ENCODE data around the gene RPS5.

RPS5 gene

DNA sequence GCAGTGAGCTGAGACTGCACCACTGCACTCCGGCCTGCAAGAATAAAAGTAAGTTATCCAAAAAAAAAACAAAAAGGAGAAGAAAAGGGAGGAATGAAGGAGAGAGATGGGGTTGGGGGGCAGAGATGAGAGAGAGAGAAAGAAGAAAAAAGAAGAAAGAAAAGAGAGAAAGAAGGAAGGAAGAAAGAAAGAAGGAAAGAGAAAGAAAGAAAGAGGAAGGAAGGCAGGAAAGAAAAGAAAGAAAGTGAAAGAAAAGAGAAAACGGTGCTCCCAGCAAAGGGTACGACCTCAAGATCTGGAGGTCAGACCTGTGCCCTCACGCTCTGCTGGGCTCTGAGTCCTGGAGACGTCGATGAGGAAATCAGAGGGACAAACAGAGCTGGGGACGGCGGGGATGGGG, 37.5 kb upstream of the RPS5 start:
- TF ChIP-seq, protein P1, sequence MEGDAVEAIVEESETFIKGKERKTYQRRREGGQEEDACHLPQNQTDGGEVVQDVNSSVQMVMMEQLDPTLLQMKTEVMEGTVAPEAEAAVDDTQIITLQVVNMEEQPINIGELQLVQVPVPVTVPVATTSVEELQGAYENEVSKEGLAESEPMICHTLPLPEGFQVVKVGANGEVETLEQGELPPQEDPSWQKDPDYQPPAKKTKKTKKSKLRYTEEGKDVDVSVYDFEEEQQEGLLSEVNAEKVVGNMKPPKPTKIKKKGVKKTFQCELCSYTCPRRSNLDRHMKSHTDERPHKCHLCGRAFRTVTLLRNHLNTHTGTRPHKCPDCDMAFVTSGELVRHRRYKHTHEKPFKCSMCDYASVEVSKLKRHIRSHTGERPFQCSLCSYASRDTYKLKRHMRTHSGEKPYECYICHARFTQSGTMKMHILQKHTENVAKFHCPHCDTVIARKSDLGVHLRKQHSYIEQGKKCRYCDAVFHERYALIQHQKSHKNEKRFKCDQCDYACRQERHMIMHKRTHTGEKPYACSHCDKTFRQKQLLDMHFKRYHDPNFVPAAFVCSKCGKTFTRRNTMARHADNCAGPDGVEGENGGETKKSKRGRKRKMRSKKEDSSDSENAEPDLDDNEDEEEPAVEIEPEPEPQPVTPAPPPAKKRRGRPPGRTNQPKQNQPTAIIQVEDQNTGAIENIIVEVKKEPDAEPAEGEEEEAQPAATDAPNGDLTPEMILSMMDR (IDR thresholded peaks at IDR 0.05; ENCODE audit: low read depth, low read length, missing control alignments): no peak
- no peaks in the 10 kb centered on the region for H3K27me3 ChIP-seq (replicated peaks)
- peaks cover 13% of the 10 kb centered on the region for H3K36me3 ChIP-seq (replicated peaks)
- no peak overlapping the region for H3K4me3 ChIP-seq (ENCODE audit: low read depth, low read length)
- no peak overlapping the region for H3K27ac ChIP-seq
- no peak for DNase-seq
- in situ Hi-C loops (cut with HindIII; ENCODE audit: low pct_ligation_motif_present, low sequenced_read_pairs): no loop called here

DNA sequence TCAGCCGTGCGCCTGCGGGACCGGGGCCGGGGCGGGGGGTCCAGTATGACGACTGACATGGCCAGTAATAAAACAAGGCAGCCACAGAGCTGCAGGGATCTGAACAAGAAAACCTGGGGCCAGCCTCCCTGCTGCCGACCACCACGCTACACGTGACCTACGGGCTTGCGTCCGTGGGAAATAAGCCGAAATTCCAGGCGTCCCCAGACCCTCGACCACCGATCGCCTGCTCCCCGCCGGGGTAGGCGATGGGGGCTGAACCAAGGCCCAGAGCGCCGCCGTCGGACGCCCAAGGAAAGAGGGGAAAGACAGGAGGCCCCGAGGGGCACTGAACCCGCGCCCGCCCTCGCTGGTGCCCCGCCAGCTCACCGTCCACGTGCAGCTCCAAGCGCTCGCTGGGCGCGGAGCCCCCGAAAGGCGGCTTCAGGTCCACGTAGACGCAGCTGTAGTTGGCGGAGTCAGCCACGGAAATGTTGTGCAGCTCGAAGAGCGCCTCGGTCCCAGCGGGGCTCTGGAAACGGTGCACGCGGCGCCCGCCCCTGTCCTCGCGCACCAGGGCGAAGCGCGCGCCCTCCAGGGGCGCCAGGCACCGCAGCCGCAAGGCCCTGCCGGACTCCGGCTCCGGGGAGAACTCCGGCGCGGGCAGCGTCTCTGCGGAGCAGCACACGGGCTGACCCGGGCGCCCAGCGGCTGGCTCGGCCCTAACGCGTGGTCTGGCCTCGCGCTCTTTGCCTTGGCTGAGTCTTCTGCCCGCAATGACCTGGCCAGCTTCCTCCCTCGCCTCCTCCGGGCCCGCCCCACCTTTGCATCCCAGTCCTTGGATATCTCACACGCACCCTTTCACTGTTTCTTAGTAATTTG, 36.8 kb upstream of the RPS5 start:
- TF ChIP-seq, protein P1 (IDR thresholded peaks at IDR 0.05; ENCODE audit: low read depth, low read length, missing control alignments): no peak
- Histone ChIP-seq H3K36me3 (replicated peaks) (peaks cover 13% of the 10 kb centered on the region), H3K4me3 (ENCODE audit: low read depth, low read length) (no peak overlapping the region), H3K27me3 (replicated peaks) (no peaks in the 10 kb centered on the region), H3K27ac (no peak overlapping the region)
- in situ Hi-C loops (cut with HindIII; ENCODE audit: low pct_ligation_motif_present, low sequenced_read_pairs): no loop called here
- no peak for DNase-seq

DNA sequence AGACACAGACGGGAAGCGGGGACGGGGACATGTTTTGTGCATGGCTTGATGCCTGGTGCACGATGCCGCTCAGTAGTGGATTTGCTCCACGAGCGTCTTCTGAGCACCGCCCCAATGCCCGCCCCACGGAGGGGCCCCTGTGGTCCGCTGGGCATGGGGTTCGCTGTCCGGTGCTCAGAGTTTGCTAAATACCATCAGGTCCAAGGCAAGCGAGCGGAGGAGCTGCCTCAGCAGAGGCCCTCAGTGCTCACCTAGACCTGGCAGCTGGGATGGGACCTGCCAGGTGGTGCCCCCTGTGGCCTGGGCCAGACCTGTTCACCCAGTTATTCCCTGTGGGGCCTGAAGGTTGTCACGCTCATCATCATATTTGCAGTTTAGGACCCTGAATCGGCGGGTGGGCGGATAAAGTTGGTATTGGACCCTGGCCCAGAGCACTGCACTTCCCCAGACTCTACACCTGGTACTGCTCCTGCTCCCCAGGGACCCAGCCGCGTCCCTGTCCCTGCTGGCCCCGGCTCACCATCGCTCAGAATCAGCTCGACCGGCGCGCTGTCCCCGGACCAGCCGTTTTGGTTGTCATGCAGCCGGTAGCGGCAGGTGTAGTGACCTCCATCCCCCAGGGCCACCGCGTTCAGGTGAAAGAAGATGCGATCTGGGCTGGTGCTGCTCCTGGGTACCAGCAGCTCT, 36.1 kb upstream of the RPS5 start:
- no peak for DNase-seq
- Histone ChIP-seq H3K36me3 (replicated peaks) (peaks cover 13% of the 10 kb centered on the region), H3K4me3 (ENCODE audit: low read depth, low read length) (no peak overlapping the region), H3K27ac (no peak overlapping the region), H3K27me3 (replicated peaks) (no peaks in the 10 kb centered on the region)
- TF ChIP-seq, protein P1 (IDR thresholded peaks at IDR 0.05; ENCODE audit: low read depth, low read length, missing control alignments): no peak
- in situ Hi-C loops (cut with HindIII; ENCODE audit: low pct_ligation_motif_present, low sequenced_read_pairs): no loop called here

DNA sequence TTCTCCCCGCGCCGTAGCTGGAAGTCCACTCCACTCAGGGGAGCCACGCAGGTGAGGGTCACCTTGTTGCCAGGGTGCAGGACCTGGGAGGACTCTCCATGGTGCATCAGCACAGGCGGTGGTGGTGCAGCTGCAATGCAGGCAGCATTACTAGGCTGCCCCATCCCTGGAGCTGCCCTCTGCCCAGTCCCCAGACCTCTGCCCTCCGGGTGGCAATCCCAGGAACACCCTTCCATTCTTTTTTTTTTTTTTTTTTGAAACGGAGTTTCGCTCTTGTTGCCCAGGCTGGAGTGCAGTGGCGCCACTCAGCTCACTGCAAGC, 35.6 kb upstream of the RPS5 start:
- Histone ChIP-seq H3K27me3 (replicated peaks) (no peaks in the 10 kb centered on the region), H3K4me3 (ENCODE audit: low read depth, low read length) (no peak overlapping the region), H3K36me3 (replicated peaks) (peaks cover 13% of the 10 kb centered on the region), H3K27ac (no peak overlapping the region)
- in situ Hi-C loops (cut with HindIII; ENCODE audit: low pct_ligation_motif_present, low sequenced_read_pairs): no loop called here
- TF ChIP-seq, protein P1 (IDR thresholded peaks at IDR 0.05; ENCODE audit: low read depth, low read length, missing control alignments): no peak
- DNase-seq: no peak

DNA sequence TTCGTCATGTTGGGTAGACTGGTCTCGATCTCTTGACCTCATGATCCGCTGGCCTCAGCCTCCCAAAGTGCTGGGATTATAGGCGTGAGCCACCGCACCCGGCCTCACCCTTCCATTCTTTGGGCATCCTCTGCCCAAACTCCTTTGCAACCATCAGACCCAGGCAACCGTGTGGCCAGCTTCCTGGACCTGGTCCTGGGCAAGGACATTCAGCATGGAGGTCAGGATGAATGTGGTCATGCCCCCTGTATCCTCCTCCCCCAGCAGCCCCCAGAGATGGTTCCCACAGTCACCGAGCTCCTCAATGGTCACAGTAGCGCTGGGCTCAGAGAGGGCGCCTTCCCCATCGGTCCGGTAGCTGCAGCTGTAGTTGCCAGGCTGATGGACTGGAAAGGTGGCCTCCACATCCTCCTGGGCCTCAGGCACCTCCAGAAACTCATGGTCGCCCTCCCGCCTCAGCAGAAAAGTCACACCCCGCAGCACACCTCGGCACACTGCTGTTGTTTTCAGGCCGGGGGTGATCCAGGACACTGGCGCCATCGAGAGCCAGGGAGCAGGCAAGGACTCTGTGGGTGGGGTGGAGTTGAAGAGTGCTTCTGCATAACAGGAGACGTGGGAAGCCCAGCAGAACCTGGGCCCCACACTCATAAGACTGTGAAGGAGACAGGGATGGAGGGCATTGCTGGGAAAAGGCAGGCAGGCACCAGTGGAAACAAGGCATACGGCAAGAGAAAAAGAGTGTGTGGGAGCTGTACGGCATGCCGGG, 34.9 kb upstream of the RPS5 start:
- TF ChIP-seq, protein P1 (IDR thresholded peaks at IDR 0.05; ENCODE audit: low read depth, low read length, missing control alignments): no peak
- Histone ChIP-seq H3K27ac (no peak overlapping the region), H3K36me3 (replicated peaks) (peaks cover 13% of the 10 kb centered on the region), H3K4me3 (ENCODE audit: low read depth, low read length) (no peak overlapping the region), H3K27me3 (replicated peaks) (no peaks in the 10 kb centered on the region)
- in situ Hi-C loops (cut with HindIII; ENCODE audit: low pct_ligation_motif_present, low sequenced_read_pairs): no loop called here
- no peak for DNase-seq

All from brain microvascular endothelial cell (primary cell).